ENCODE results near the gene PROSER1. TPM values are rescaled to one million over a fixed set of nuclear protein-coding genes. Genes with fewer than 3 reads are reported as not detected.

PROSER1 gene
- total RNA-seq, 1 experiment from 2014 or later, result 30.1 TPM

GRCh38 chr13:39072842-39073241 lies 35.0 kb upstream of the PROSER1 start:
- Histone ChIP-seq H4K20me1 (ENCODE audit: insufficient read depth) (no peaks in the 10 kb centered on the region), H3K27me3 (ENCODE audit: insufficient read depth, low read depth) (no peaks in the 10 kb centered on the region), H3K9me3 (ENCODE audit: insufficient read depth, low read depth) (no peaks in the 10 kb centered on the region), H3K4me3 (no peak overlapping the region), H3K4me1 (replicated peaks; ENCODE audit: insufficient read depth) (no peaks in the 10 kb centered on the region), H2AFZ (no peak overlapping the region), H3F3A (ENCODE audit: insufficient read depth, low read depth) (no peaks in the 10 kb centered on the region), H3K9me2 (ENCODE audit: insufficient read depth) (no peaks in the 10 kb centered on the region), H3K36me3 (ENCODE audit: low read depth) (no peaks in the 10 kb centered on the region), H3K27ac (no peak overlapping the region), H3K4me2 (no peak overlapping the region), H3K79me2 (ENCODE audit: low read depth) (no peaks in the 10 kb centered on the region)
- TF ChIP-seq EZH2 (IDR thresholded peaks at IDR 0.05; ENCODE audit: low read depth) (no peak), CTCF (conservative IDR thresholded peaks at IDR 0.05) (no peak)
- DNase-seq, result no peak
- ChIA-PET CTCF (no interaction called here), POLR2A (ENCODE audit: unreplicated experiment) (no interaction called here)
- intact Hi-C loops (cut with micrococcal nuclease; ENCODE audit: unreplicated experiment), result no loop called here
- BruUV-seq (replicated peaks), result no TSS peak

GRCh38 chr13:39062004-39062403 lies 24.1 kb upstream of the PROSER1 start:
- Histone ChIP-seq H3K4me3 (no peak overlapping the region), H3K79me2 (ENCODE audit: low read depth) (no peaks in the 10 kb centered on the region), H4K20me1 (ENCODE audit: insufficient read depth) (no peaks in the 10 kb centered on the region), H2AFZ (no peak overlapping the region), H3K4me2 (no peak overlapping the region), H3K27me3 (ENCODE audit: insufficient read depth, low read depth) (no peaks in the 10 kb centered on the region), H3K9me3 (ENCODE audit: insufficient read depth, low read depth) (no peaks in the 10 kb centered on the region), H3K4me1 (replicated peaks; ENCODE audit: insufficient read depth) (no peaks in the 10 kb centered on the region), H3K27ac (no peak overlapping the region), H3K9me2 (ENCODE audit: insufficient read depth) (no peaks in the 10 kb centered on the region; the same call in 1 of the 2 replicates), H3K36me3 (ENCODE audit: low read depth) (no peaks in the 10 kb centered on the region), H3F3A (ENCODE audit: insufficient read depth, low read depth) (no peaks in the 10 kb centered on the region; the same call in 1 of the 2 replicates)
- no peak for TF ChIP-seq EZH2 (IDR thresholded peaks at IDR 0.05; ENCODE audit: low read depth)
- TF ChIP-seq CTCF (conservative IDR thresholded peaks at IDR 0.05), result no peak
- CTCF ChIA-PET, result no interaction called here
- POLR2A ChIA-PET (ENCODE audit: unreplicated experiment), result no interaction called here
- BruUV-seq (replicated peaks), result no TSS peak
- intact Hi-C loops (cut with micrococcal nuclease; ENCODE audit: unreplicated experiment), result no loop called here
- DNase-seq, result no peak

GRCh38 chr13:39058040-39058439 lies 20.2 kb upstream of the PROSER1 start:
- no peak overlapping the region for H3K27ac ChIP-seq
- H4K20me1 ChIP-seq (ENCODE audit: insufficient read depth), result no peaks in the 10 kb centered on the region
- TF ChIP-seq EZH2 (IDR thresholded peaks at IDR 0.05; ENCODE audit: low read depth) (no peak), CTCF (conservative IDR thresholded peaks at IDR 0.05) (no peak)
- BruUV-seq (replicated peaks), result no TSS peak
- CTCF ChIA-PET, result no interaction called here
- H3F3A ChIP-seq (ENCODE audit: insufficient read depth, low read depth), result no peaks in the 10 kb centered on the region; the same call in 1 of the 2 replicates
- no peak overlapping the region for H3K4me2 ChIP-seq
- intact Hi-C loops (cut with micrococcal nuclease; ENCODE audit: unreplicated experiment), result no loop called here
- POLR2A ChIA-PET (ENCODE audit: unreplicated experiment), result no interaction called here
- H3K9me3 ChIP-seq (ENCODE audit: insufficient read depth, low read depth), result no peaks in the 10 kb centered on the region
- no peaks in the 10 kb centered on the region; the same call in 1 of the 2 replicates for H3K9me2 ChIP-seq (ENCODE audit: insufficient read depth)
- no peak overlapping the region for H2AFZ ChIP-seq
- no peak for DNase-seq
- no peaks in the 10 kb centered on the region for H3K27me3 ChIP-seq (ENCODE audit: insufficient read depth, low read depth)
- no peaks in the 10 kb centered on the region for H3K36me3 ChIP-seq (ENCODE audit: low read depth)
- H3K79me2 ChIP-seq (ENCODE audit: low read depth), result no peaks in the 10 kb centered on the region
- H3K4me1 ChIP-seq (replicated peaks; ENCODE audit: insufficient read depth), result no peaks in the 10 kb centered on the region
- no peak overlapping the region for H3K4me3 ChIP-seq

Data from PC-9 (cell line).